IPS DF 6.9 (cell line): ENCODE results near the gene ST8SIA2.

ENCODE experiments used
- DNase-seq: peaks from one replicate; pipeline ENCODE4 v3.0.0-alpha.2; 2013; ENCODE audit warnings: low read depth, low spot score
- H3K27ac ChIP-seq: one replicate; pipeline ENCODE4 v1.5.1; 2013; ENCODE audit warnings: low read length, control low read depth
- H3K27me3 ChIP-seq: 2 replicates; pipeline ENCODE4 v1.6.1; 2013; ENCODE audit warnings: mild to moderate bottlenecking, low read length; ENCODE audit not compliant: control insufficient read depth, insufficient read depth
- H3K36me3 ChIP-seq: 2 replicates; pipeline ENCODE4 v1.6.1; 2013; ENCODE audit warnings: low read length; ENCODE audit not compliant: control insufficient read depth, insufficient read depth
- H3K4me1 ChIP-seq: 2 replicates; pipeline ENCODE4 v1.6.1; 2013; ENCODE audit warnings: low read length; ENCODE audit not compliant: control insufficient read depth, insufficient read depth
- H3K4me3 ChIP-seq: 2 replicates; pipeline ENCODE4 v1.5.1; 2013; ENCODE audit warnings: mild to moderate bottlenecking, low read length
- H3K9me3 ChIP-seq: 2 replicates; pipeline ENCODE4 v1.6.1; 2013; ENCODE audit warnings: low read length, inconsistent platforms; ENCODE audit not compliant: control insufficient read depth, insufficient read depth
- WGBS: extraction: QIAGEN DNeasy Blood & Tissue Kit; methylation state at CpG from one replicate; pipeline ENCODE4 v1.1.7; 2013; ENCODE audit warnings: mixed read lengths, missing lambda C conversion rate; ENCODE audit not compliant: insufficient read length, insufficient coverage; 5-methylcytosine and 5-hydroxymethylcytosine counted together

ST8SIA2 gene

GRCh38 chr15:92480361-92480760 is 86.7 kb downstream of the ST8SIA2 start:
- Histone ChIP-seq H3K4me1 (no peaks in the 10 kb centered on the region), H3K27me3 (no peaks in the 10 kb centered on the region), H3K4me3 (no peak overlapping the region), H3K27ac (no peak overlapping the region), H3K36me3 (no peaks in the 10 kb centered on the region), H3K9me3 (no peaks in the 10 kb centered on the region)
- no peak for DNase-seq
- no CpG with 5 or more reads among the region's 4 CpGs for WGBS

- DNase-seq = no peak
- WGBS = no CpG with 5 or more reads among the region's 1 CpG
- Histone ChIP-seq H3K4me1 (no peaks in the 10 kb centered on the region), H3K9me3 (no peaks in the 10 kb centered on the region; the same call in 1 of the 2 replicates), H3K27ac (no peak overlapping the region), H3K4me3 (no peak overlapping the region), H3K36me3 (no peaks in the 10 kb centered on the region), H3K27me3 (no peaks in the 10 kb centered on the region)
Measured at GRCh38 chr15:92485441-92485840, 91.8 kb downstream of the ST8SIA2 start.

GRCh38 chr15:92492551-92493115 is 99.0 kb downstream of the ST8SIA2 start:
- no CpG with 5 or more reads among the region's 7 CpGs for WGBS
- DNase-seq = no peak
- H3K4me3 ChIP-seq = no peak overlapping the region
- H3K27me3 ChIP-seq = no peaks in the 10 kb centered on the region
- H3K36me3 ChIP-seq = no peaks in the 10 kb centered on the region
- H3K9me3 ChIP-seq = no peaks in the 10 kb centered on the region; the same call in 1 of the 2 replicates
- no peaks in the 10 kb centered on the region; the same call in 1 of the 2 replicates for H3K4me1 ChIP-seq
- no peak overlapping the region for H3K27ac ChIP-seq

- H3K27me3 ChIP-seq = no peaks in the 10 kb centered on the region
- H3K4me1 ChIP-seq = no peaks in the 10 kb centered on the region; the same call in 1 of the 2 replicates
- no CpG with 5 or more reads among the region's 6 CpGs for WGBS
- no peak overlapping the region for H3K4me3 ChIP-seq
- no peak for DNase-seq
- no peaks in the 10 kb centered on the region for H3K36me3 ChIP-seq
- H3K27ac ChIP-seq = no peak overlapping the region
- no peaks in the 10 kb centered on the region; the same call in 1 of the 2 replicates for H3K9me3 ChIP-seq
Measured at GRCh38 chr15:92494806-92495336, 101.2 kb downstream of the ST8SIA2 start.

- no peak overlapping the region for H3K27ac ChIP-seq
- H3K36me3 ChIP-seq = no peaks in the 10 kb centered on the region
- no peaks in the 10 kb centered on the region for H3K27me3 ChIP-seq
- DNase-seq = no peak
- H3K4me1 ChIP-seq = no peaks in the 10 kb centered on the region; the same call in 1 of the 2 replicates
- no CpG with 5 or more reads among the region's 3 CpGs for WGBS
- H3K4me3 ChIP-seq = no peak overlapping the region
- H3K9me3 ChIP-seq = no peaks in the 10 kb centered on the region
Measured at GRCh38 chr15:92495446-92495845, 101.8 kb downstream of the ST8SIA2 start.

- Histone ChIP-seq H3K4me3 (no peak overlapping the region), H3K27me3 (no peaks in the 10 kb centered on the region), H3K36me3 (no peaks in the 10 kb centered on the region), H3K27ac (no peak overlapping the region), H3K4me1 (peaks cover 4% of the 10 kb centered on the region), H3K9me3 (no peaks in the 10 kb centered on the region)
- WGBS = no CpG with 5 or more reads among the region's 13 CpGs
- DNase-seq = no peak
Measured at GRCh38 chr15:92499731-92500530, 106.2 kb downstream of the ST8SIA2 start.

- H3K4me1 ChIP-seq = peaks cover 4% of the 10 kb centered on the region; the same call in 1 of the 2 replicates
- no peak overlapping the region for H3K27ac ChIP-seq
- no peak overlapping the region for H3K4me3 ChIP-seq
- H3K27me3 ChIP-seq = no peaks in the 10 kb centered on the region
- no CpG with 5 or more reads among the region's 7 CpGs for WGBS
- no peaks in the 10 kb centered on the region for H3K36me3 ChIP-seq
- H3K9me3 ChIP-seq = no peaks in the 10 kb centered on the region
- no peak for DNase-seq
Measured at GRCh38 chr15:92502336-92502735, 108.7 kb downstream of the ST8SIA2 start.

- H3K27ac ChIP-seq = no peak overlapping the region
- H3K36me3 ChIP-seq = no peaks in the 10 kb centered on the region
- no peak overlapping the region for H3K4me3 ChIP-seq
- no peak for DNase-seq
- no CpG with 5 or more reads among the region's 5 CpGs for WGBS
- H3K27me3 ChIP-seq = no peaks in the 10 kb centered on the region
- no peaks in the 10 kb centered on the region for H3K9me3 ChIP-seq
- H3K4me1 ChIP-seq = peaks cover 4% of the 10 kb centered on the region; the same call in 1 of the 2 replicates
Measured at GRCh38 chr15:92502930-92503857, 109.5 kb downstream of the ST8SIA2 start.

GRCh38 chr15:92503889-92504288 is 110.2 kb downstream of the ST8SIA2 start:
- no peak for DNase-seq
- no CpG with 5 or more reads among the region's 4 CpGs for WGBS
- H3K4me1 ChIP-seq = peaks cover 4% of the 10 kb centered on the region; the same call in 1 of the 2 replicates
- no peaks in the 10 kb centered on the region for H3K9me3 ChIP-seq
- H3K27ac ChIP-seq = no peak overlapping the region
- H3K36me3 ChIP-seq = no peaks in the 10 kb centered on the region
- H3K4me3 ChIP-seq = no peak overlapping the region
- H3K27me3 ChIP-seq = no peaks in the 10 kb centered on the region

GRCh38 chr15:92505611-92506010 is 111.9 kb downstream of the ST8SIA2 start:
- DNase-seq = no peak
- Histone ChIP-seq H3K27ac (no peak overlapping the region), H3K27me3 (no peaks in the 10 kb centered on the region), H3K4me3 (no peak overlapping the region), H3K9me3 (no peaks in the 10 kb centered on the region), H3K36me3 (no peaks in the 10 kb centered on the region), H3K4me1 (peaks cover 5% of the 10 kb centered on the region; the same call in 1 of the 2 replicates)
- no CpG with 5 or more reads among the region's 1 CpG for WGBS
